K562 (cell line): ENCODE measurements around the gene LRRC3C. TPM values are rescaled to one million over a fixed set of nuclear protein-coding genes. Genes with fewer than 3 reads are reported as not detected.
A peak's percentile ranks its signal among the peaks of the same experiment; 100 is the strongest.

Experiments used
- EGR1 ChIP-seq: fragments of 450-650 bp; conservative IDR thresholded peaks from 2 replicates; pipeline ENCODE4 v1.6.1; 2017; ENCODE audit warnings: mild to moderate bottlenecking
- ELF4 ChIP-seq: fragments of 450-650 bp; formaldehyde crosslinking; IDR thresholded peaks from 2 replicates; pipeline ENCODE4 v1.4.0; 2022; ENCODE audit warnings: missing genetic modification characterization
- EP400 ChIP-seq: fragments of 450-650 bp; IDR thresholded peaks from 2 replicates; pipeline ENCODE4 v1.6.1; 2017; ENCODE audit warnings: antibody characterized with exemption, mild to moderate bottlenecking, moderate library complexity
- IFI16 ChIP-seq: fragments of 250-450 bp; sonication (Bioruptor Pico); IDR thresholded peaks from 2 replicates; pipeline ENCODE4 v2.1.2; 2022; ENCODE audit warnings: mild to moderate bottlenecking, inconsistent platforms
- JUNB ChIP-seq: fragments of 450-650 bp; formaldehyde crosslinking; conservative IDR thresholded peaks from 2 replicates; pipeline ENCODE4 v1.4.0; 2020; ENCODE audit warnings: mild to moderate bottlenecking
- MYC ChIP-seq, 2 experiments: fragments of 250-450 bp in 1 of 2; sonication (Bioruptor Pico) in 1 of 2; IDR thresholded peaks; 2 replicates each; pipeline versions ENCODE4 v1.5.1 to v1.6.1; 2012 to 2021; ENCODE audit warnings: low read depth in 2 of 2, borderline replicate concordance in 1 of 2, improper control_type of control experiment in 1 of 2, low read length in 1 of 2, mild to moderate bottlenecking in 1 of 2, moderate library complexity in 1 of 2
- NR4A1 ChIP-seq, 2 experiments: fragments of 250-450 bp in 1 of 2; fragments of 450-650 bp in 1 of 2; sonication (Bioruptor Pico) in 1 of 2; IDR thresholded peaks; 2 replicates each; pipeline versions ENCODE4 v1.4.0 to v1.6.1; 2016 to 2020; ENCODE audit warnings: mild to moderate bottlenecking in 2 of 2, missing compliant biosample characterization in 1 of 2, missing genetic modification characterization in 1 of 2, moderate library complexity in 1 of 2
- POLR2AphosphoS5 ChIP-seq: IDR thresholded peaks from 2 replicates; pipeline ENCODE4 v1.6.1; 2011; ENCODE audit warnings: mild to moderate bottlenecking, low read depth, low read length, moderate library complexity; ENCODE audit not compliant: control insufficient read depth, insufficient read depth
- POLR2H ChIP-seq: IDR thresholded peaks from 2 replicates; pipeline ENCODE4 v1.6.1; 2016; ENCODE audit warnings: missing genetic modification characterization, low read depth, mild to moderate bottlenecking, control low read depth, missing compliant biosample characterization, moderate library complexity
- RBM22 ChIP-seq: fragments of 200-400 bp; formaldehyde crosslinking; IDR thresholded peaks from 2 replicates; pipeline ENCODE4 v1.6.1; 2018; ENCODE audit warnings: low read length, low read depth; ENCODE audit not compliant: poor library complexity, severe bottlenecking
- SRF ChIP-seq, 2 experiments: fragments of 250-450, 450-650 bp in 1 of 2; sonication (Bioruptor Pico) in 1 of 2; sonication (generic) in 1 of 2; formaldehyde crosslinking; IDR thresholded peaks; 2 replicates each; pipeline versions ENCODE4 v1.5.0 to v1.5.1; 2020 to 2022; ENCODE audit warnings: mild to moderate bottlenecking in 1 of 2, missing genetic modification reagents in 1 of 2
- SRSF7 ChIP-seq: fragments of 200-400 bp; formaldehyde crosslinking; optimal IDR thresholded peaks from 2 replicates; pipeline ENCODE3; 2017; ENCODE audit warnings: mild to moderate bottlenecking, low read depth, low read length
- YY1 ChIP-seq, 3 experiments: IDR thresholded peaks; 2 replicates each; pipeline ENCODE4 v1.6.1; 2011; ENCODE audit warnings: low read length in 2 of 3, mild to moderate bottlenecking in 2 of 3, moderate library complexity in 2 of 3, borderline replicate concordance in 1 of 3, control low read depth in 1 of 3, low read depth in 1 of 3; ENCODE audit not compliant: insufficient read depth in 3 of 3, insufficient replicate concordance in 2 of 3, control insufficient read depth in 1 of 3, insufficient read length in 1 of 3; ENCODE audit errors: extremely low read depth in 1 of 3
- ZNF175 ChIP-seq: fragments of 200-800 bp; sonication (Bioruptor generic); IDR thresholded peaks from 2 replicates; pipeline ENCODE4 v1.6.1; 2016; ENCODE audit warnings: low read depth, mild to moderate bottlenecking, missing genetic modification characterization, missing compliant biosample characterization
- ZNF217 ChIP-seq: sonication (generic); formaldehyde crosslinking; IDR thresholded peaks from 2 replicates; pipeline ENCODE4 v1.8.0; 2022; ENCODE audit warnings: mild to moderate bottlenecking, missing genetic modification reagents
- ZNF589 ChIP-seq: fragments of 200-800 bp; sonication (Bioruptor generic); IDR thresholded peaks from 2 replicates; pipeline ENCODE4 v1.6.1; 2016; ENCODE audit warnings: low read depth, missing genetic modification characterization, missing compliant biosample characterization
- ZNF644 ChIP-seq: fragments of 200-800 bp; sonication (Bioruptor generic); IDR thresholded peaks from 2 replicates; pipeline ENCODE4 v1.6.1; 2016; ENCODE audit warnings: low read depth, missing genetic modification characterization, missing compliant biosample characterization
- polyA plus RNA-seq, 8 experiments: library from polyadenylated mRNA; depleted of rRNA in 4 of 8; stranded (reverse) in 5 of 8; unstranded in 3 of 8; fragments of >200 nt; fragmentation: Nextera tagmentation in 2 of 8; fragmentation: Illumina TruSeq in 1 of 8; extraction: Ambion mirVana in 2 of 8; extraction: Trizol in 1 of 8; gene quantifications; 2 replicates each; pipeline versions ENCODE4 v1.2.1 to v1.2.3, GENCODE V29; 2011 to 2014; ENCODE audit warnings: inconsistent platforms in 1 of 8, missing spikeins in 1 of 8
- total RNA-seq, 7 experiments: library from RNA; depleted of rRNA in 6 of 7; stranded (reverse); fragments of >200 nt in 6 of 7; fragmentation: Illumina TruSeq in 2 of 7; extraction: Trizol in 2 of 7; gene quantifications; 2 replicates each; pipeline versions ENCODE4 v1.2.1 to v1.2.3, GENCODE V29; 2011 to 2021; ENCODE audit warnings: low replicate concordance in 1 of 7
- TF ChIP-seq, protein P1 (sequence below): fragments of 450-650 bp; formaldehyde crosslinking; IDR thresholded peaks from 2 replicates; pipeline ENCODE4 v1.4.0; 2020; ENCODE audit warnings: mild to moderate bottlenecking, moderate library complexity
- TF ChIP-seq, protein P2 (sequence below): sonication (generic); formaldehyde crosslinking; IDR thresholded peaks from 2 replicates; pipeline ENCODE4 v1.8.1; 2023; ENCODE audit warnings: mild to moderate bottlenecking, missing genetic modification reagents, moderate library complexity
- TF ChIP-seq, protein P3 (sequence below): sonication (generic); formaldehyde crosslinking; IDR thresholded peaks from 2 replicates; pipeline ENCODE4 v1.9.0; 2022; ENCODE audit warnings: mild to moderate bottlenecking, missing genetic modification reagents
- TF ChIP-seq, protein P4 (sequence below): fragments of 250-450 bp; sonication (Bioruptor Pico); IDR thresholded peaks from 2 replicates; pipeline ENCODE4 v1.8.0; 2021; ENCODE audit warnings: moderate library complexity, mild to moderate bottlenecking, inconsistent platforms

Gene LRRC3C
- total and polyA plus RNA-seq, 9 of the 15 experiments (the other 6 are each of a cell fraction or from before 2014, with no cell fraction given), result not detected

DNA sequence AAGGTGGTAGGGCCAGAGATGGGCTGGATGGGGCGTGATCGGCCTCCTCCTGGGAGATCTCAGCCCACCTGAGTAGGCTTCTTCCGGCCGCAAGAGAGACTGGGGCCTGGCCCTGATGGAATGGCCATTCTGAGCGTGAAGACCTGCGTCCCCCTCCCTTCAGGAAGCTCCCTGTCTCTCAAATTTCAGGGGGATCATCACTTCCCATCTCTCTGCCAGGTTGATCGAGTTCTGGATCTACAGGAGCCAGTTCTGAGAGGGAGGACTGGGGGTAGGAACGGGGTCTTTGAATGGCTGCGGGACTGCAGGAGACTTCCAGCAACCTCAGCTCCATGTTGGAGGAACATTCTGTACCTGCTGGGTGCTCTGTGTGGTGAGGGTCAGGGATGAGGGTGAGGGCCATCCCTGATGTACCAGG, 25.9 kb downstream of the LRRC3C start (continued):
- TF ChIP-seq YY1 (IDR thresholded peaks at IDR 0.05; ENCODE audit: borderline replicate concordance in 1 of 3, control insufficient read depth in 1 of 3, extremely low read depth in 1 of 3, insufficient read depth in 3 of 3, insufficient read length in 1 of 3, insufficient replicate concordance in 2 of 3, low read depth in 1 of 3, low read length in 2 of 3) (peak in 1 of 3 experiments; percentile 70), NR4A1 (CRISPR knock-in tag; IDR thresholded peaks at IDR 0.05) (no peak), NR4A1 (tag; IDR thresholded peaks at IDR 0.05) (no peak), JUNB (no peak), POLR2AphosphoS5 (no peak), ZNF644 (tag) (no peak), SRSF7 (no peak), ZNF217 (CRISPR knock-in tag) (no peak), EP400 (no peak), IFI16 (CRISPR knock-in tag) (no peak), RBM22 (no peak), POLR2H (tag) (no peak), ELF4 (CRISPR knock-in tag) (no peak), ZNF589 (no peak), EGR1 (no peak), MYC (IDR thresholded peaks at IDR 0.05; ENCODE audit: low read depth, low read length) (peak; percentile 5; the same call in 1 of the 2 replicates), MYC (CRISPR knock-in tag; IDR thresholded peaks at IDR 0.05; ENCODE audit: borderline replicate concordance, low read depth) (no peak), ZNF175 (no peak), SRF (CRISPR knock-in tag; IDR thresholded peaks at IDR 0.05) (no peak)
- TF ChIP-seq, protein P1, sequence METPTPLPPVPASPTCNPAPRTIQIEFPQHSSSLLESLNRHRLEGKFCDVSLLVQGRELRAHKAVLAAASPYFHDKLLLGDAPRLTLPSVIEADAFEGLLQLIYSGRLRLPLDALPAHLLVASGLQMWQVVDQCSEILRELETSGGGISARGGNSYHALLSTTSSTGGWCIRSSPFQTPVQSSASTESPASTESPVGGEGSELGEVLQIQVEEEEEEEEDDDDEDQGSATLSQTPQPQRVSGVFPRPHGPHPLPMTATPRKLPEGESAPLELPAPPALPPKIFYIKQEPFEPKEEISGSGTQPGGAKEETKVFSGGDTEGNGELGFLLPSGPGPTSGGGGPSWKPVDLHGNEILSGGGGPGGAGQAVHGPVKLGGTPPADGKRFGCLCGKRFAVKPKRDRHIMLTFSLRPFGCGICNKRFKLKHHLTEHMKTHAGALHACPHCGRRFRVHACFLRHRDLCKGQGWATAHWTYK, result no peak
- TF ChIP-seq, protein P2, sequence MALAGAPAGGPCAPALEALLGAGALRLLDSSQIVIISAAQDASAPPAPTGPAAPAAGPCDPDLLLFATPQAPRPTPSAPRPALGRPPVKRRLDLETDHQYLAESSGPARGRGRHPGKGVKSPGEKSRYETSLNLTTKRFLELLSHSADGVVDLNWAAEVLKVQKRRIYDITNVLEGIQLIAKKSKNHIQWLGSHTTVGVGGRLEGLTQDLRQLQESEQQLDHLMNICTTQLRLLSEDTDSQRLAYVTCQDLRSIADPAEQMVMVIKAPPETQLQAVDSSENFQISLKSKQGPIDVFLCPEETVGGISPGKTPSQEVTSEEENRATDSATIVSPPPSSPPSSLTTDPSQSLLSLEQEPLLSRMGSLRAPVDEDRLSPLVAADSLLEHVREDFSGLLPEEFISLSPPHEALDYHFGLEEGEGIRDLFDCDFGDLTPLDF, result no peak
- TF ChIP-seq, protein P3, sequence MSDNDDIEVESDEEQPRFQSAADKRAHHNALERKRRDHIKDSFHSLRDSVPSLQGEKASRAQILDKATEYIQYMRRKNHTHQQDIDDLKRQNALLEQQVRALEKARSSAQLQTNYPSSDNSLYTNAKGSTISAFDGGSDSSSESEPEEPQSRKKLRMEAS (CRISPR knock-in tag), result no peak
- TF ChIP-seq, protein P4, sequence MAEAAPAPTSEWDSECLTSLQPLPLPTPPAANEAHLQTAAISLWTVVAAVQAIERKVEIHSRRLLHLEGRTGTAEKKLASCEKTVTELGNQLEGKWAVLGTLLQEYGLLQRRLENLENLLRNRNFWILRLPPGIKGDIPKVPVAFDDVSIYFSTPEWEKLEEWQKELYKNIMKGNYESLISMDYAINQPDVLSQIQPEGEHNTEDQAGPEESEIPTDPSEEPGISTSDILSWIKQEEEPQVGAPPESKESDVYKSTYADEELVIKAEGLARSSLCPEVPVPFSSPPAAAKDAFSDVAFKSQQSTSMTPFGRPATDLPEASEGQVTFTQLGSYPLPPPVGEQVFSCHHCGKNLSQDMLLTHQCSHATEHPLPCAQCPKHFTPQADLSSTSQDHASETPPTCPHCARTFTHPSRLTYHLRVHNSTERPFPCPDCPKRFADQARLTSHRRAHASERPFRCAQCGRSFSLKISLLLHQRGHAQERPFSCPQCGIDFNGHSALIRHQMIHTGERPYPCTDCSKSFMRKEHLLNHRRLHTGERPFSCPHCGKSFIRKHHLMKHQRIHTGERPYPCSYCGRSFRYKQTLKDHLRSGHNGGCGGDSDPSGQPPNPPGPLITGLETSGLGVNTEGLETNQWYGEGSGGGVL (CRISPR knock-in tag), result no peak
